Measurements from ENCODE around the gene TMPRSS2.

Gene TMPRSS2

GRCh38 chr21:41506005-41506594 lies 1.9 kb downstream of the TMPRSS2 start:
- no peak for DNase-seq (ENCODE audit: low read depth, low spot score)
- ChIA-PET CTCF (interaction anchor here (1.5 kb wide), 1 partner anchor 223 kb away, joined by 3 read pairs; no protein-coding TSS in a partner anchor), POLR2A (no interaction called here)
- no peak for TF ChIP-seq CTCF (IDR thresholded peaks at IDR 0.05; ENCODE audit: insufficient read depth, low read length, missing control alignments)
- H3K4me3 ChIP-seq (ENCODE audit: low read depth, low read length), result no peak overlapping the region

- no peak overlapping the region for H3K4me3 ChIP-seq (ENCODE audit: low read depth, low read length)
- ChIA-PET CTCF (no interaction called here), POLR2A (no interaction called here)
- no peak for DNase-seq (ENCODE audit: low read depth, low spot score)
- TF ChIP-seq CTCF (IDR thresholded peaks at IDR 0.05; ENCODE audit: insufficient read depth, low read length, missing control alignments), result no peak
Measured at GRCh38 chr21:41504030-41504429, 3.9 kb downstream of the TMPRSS2 start.

GRCh38 chr21:41503331-41503730 lies 4.6 kb downstream of the TMPRSS2 start:
- no peak overlapping the region for H3K4me3 ChIP-seq (ENCODE audit: low read depth, low read length)
- TF ChIP-seq CTCF (IDR thresholded peaks at IDR 0.05; ENCODE audit: insufficient read depth, low read length, missing control alignments), result no peak
- no peak for DNase-seq (ENCODE audit: low read depth, low spot score)
- ChIA-PET POLR2A (no interaction called here), CTCF (no interaction called here)

GRCh38 chr21:41501919-41502318 lies 6.0 kb downstream of the TMPRSS2 start:
- CTCF ChIA-PET, result no interaction called here
- no peak for TF ChIP-seq CTCF (IDR thresholded peaks at IDR 0.05; ENCODE audit: insufficient read depth, low read length, missing control alignments)

GRCh38 chr21:41500931-41501381 lies 7.0 kb downstream of the TMPRSS2 start:
- CTCF ChIA-PET, result interaction anchor here (0.6 kb wide), 1 partner anchor 162 kb away, joined by 3 read pairs; no protein-coding TSS in a partner anchor
- TF ChIP-seq CTCF (IDR thresholded peaks at IDR 0.05; ENCODE audit: insufficient read depth, low read length, missing control alignments), result no peak
- H3K4me3 ChIP-seq (ENCODE audit: low read depth, low read length), result no peak overlapping the region
- POLR2A ChIA-PET, result no interaction called here
- no peak for DNase-seq (ENCODE audit: low read depth, low spot score)

More at GRCh38 chr21:41501919-41502318, 6.0 kb downstream of the TMPRSS2 start:
- POLR2A ChIA-PET, result no interaction called here
- DNase-seq (ENCODE audit: low read depth, low spot score), result no peak
- H3K4me3 ChIP-seq (ENCODE audit: low read depth, low read length), result no peak overlapping the region

GRCh38 chr21:41500363-41500762 lies 7.6 kb downstream of the TMPRSS2 start:
- no peak for DNase-seq (ENCODE audit: low read depth, low spot score)
- CTCF ChIA-PET, result no interaction called here
- no peak overlapping the region for H3K4me3 ChIP-seq (ENCODE audit: low read depth, low read length)
- no peak for TF ChIP-seq CTCF (IDR thresholded peaks at IDR 0.05; ENCODE audit: insufficient read depth, low read length, missing control alignments)
- POLR2A ChIA-PET, result no interaction called here

Measured in AG04449 (cell line).